Effector memory CD8-positive, alpha-beta T cell (primary cell): ENCODE measurements around the gene RTF1.
"Not testable (repeated sequence)": the region's sequence is repeated elsewhere in the genome, so short reads cannot be mapped to it uniquely, and the experiment has no call there.

ENCODE experiments used
- ATAC-seq: fragments of 150-1000 bp; cut with Tn5 transposase; replicated peaks from 2 replicates; pipeline ENCODE4 v1.10.0; 2021; ENCODE audit warnings: mild to moderate bottlenecking, moderate library complexity
- DNase-seq, 3 experiments: peaks; one replicate each; pipeline ENCODE4 v3.0.0; 2021
- H3K27ac Mint-ChIP-seq, 2 donors: one replicate each; pipeline ENCODE4 v1.8.0; 2022; ENCODE audit warnings: mild to moderate bottlenecking in 2 of 2, mixed read lengths in 2 of 2, moderate library complexity in 2 of 2
- H3K27me3 Mint-ChIP-seq, 2 donors: one replicate each; pipeline ENCODE4 v1.8.0; 2022; ENCODE audit warnings: mixed read lengths in 2 of 2
- H3K36me3 Mint-ChIP-seq: one replicate; pipeline ENCODE4 v1.8.0; 2022; ENCODE audit warnings: mild to moderate bottlenecking, moderate library complexity, mixed read lengths; ENCODE audit not compliant: insufficient read depth
- H3K4me1 Mint-ChIP-seq, 2 donors: one replicate each; pipeline ENCODE4 v1.8.0; 2022; ENCODE audit warnings: low read depth in 2 of 2, mixed read lengths in 2 of 2
- H3K4me3 Mint-ChIP-seq, 2 donors: one replicate each; pipeline ENCODE4 v1.8.0; 2022; ENCODE audit warnings: mild to moderate bottlenecking in 2 of 2, mixed read lengths in 2 of 2, moderate library complexity in 2 of 2
- H3K9me3 Mint-ChIP-seq, 2 donors: one replicate each; pipeline ENCODE4 v1.8.0; 2022; ENCODE audit warnings: mixed read lengths in 2 of 2
- total RNA-seq, 9 experiments: gene quantifications; one replicate each; lab custom pipeline; 2026; lab: John Stamatoyannopoulos, UW

The RTF1 gene
- 70.9 to 87.0 (median 81.8) reads per million in 9 experiments for total RNA-seq

- DNase-seq (peak; percentile 94 to 98 (median 97)), ATAC-seq (peak; percentile 94)
- Mint-ChIP-seq H3K36me3 (peaks cover 22% of the 10 kb centered on the region), H3K4me3 (peak within 1 kb of the TSS; percentile 96 to 98), H3K4me1 (peaks cover 33 to 37% of the 10 kb centered on the region in 2 donors), H3K27ac (peak within 1 kb of the TSS; percentile 84 to 93), H3K9me3 (no peaks in the 10 kb centered on the region), H3K27me3 (no peaks in the 10 kb centered on the region)
Observed at GRCh38 chr15:41416742-41417417, at the start of gene RTF1. RTF1 (plus strand) TSS chr15:41417095; CDS start chr15:41417116, 21 bp downstream.

GRCh38 chr15:41367418-41367817 is 49.5 kb upstream of the RTF1 start:
- Mint-ChIP-seq H3K4me1 (no peaks in the 10 kb centered on the region), H3K9me3 (no peaks in the 10 kb centered on the region), H3K27me3 (no peaks in the 10 kb centered on the region), H3K4me3 (no peak overlapping the region), H3K36me3 (peaks cover 3% of the 10 kb centered on the region), H3K27ac (peak overlapping the region in 1 of 2 donors; percentile 19)
- ATAC-seq (no peak), DNase-seq (no peak)

DNA sequence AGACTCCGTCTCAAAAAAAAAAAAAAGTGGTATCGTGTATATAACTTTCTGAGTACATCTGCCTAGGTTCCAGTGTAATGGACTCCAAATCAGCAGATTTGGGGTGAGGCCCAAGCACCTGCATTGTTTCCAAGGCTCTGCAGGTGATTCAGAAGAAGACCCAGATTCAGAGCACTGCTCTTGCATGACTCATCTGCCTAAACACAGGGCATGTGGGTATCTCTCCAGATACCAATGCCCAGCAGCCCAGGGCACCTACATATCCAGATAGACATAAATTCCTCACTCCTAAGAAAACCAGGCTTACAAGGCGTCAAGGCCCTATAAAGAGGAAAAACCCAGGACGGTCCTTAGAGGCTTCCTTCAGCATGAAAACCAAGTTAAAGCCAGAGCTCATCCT is 38.9 kb upstream of the RTF1 start:
- Mint-ChIP-seq H3K9me3 (no peaks in the 10 kb centered on the region), H3K27me3 (no peaks in the 10 kb centered on the region), H3K4me1 (no peaks in the 10 kb centered on the region), H3K4me3 (no peak overlapping the region), H3K36me3 (peaks cover 17% of the 10 kb centered on the region), H3K27ac (no peak overlapping the region)
- no peak for ATAC-seq
- no peak for DNase-seq

DNA sequence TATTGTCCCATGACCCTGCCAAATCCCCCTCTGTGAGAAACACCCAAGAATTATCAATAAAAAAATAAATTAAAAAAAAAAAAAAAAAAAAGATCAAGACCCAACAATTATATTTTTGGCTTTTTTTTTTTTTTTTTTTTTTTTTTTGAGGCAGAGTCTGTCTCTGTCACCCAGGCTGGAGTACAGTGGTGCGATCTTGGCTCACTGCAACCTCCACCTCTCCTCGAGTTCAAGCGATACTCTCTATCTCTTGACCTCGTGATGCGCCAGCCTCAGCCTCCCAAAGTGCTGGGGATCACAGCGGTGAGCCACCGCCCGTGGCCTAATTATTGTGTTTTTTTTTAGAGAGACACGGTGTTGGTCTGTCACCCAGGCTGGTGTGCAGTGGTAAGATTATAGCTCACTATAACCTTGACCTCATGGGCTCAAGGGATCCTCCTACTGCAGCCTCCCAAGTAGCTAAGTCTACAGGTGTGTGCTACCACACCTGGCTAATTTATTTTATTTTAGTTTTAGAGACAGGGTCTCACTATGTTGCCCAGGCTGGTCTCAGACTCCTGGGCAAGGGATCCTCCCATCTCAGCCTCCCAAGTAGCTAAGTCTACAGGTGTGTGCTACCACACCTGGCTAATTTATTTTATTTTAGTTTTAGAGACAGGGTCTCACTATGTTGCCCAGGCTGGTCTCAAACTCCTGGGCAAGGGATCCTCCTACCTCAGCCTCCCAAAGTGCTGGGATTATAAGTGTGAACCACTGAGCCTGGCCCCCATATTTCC is 32.7 kb upstream of the RTF1 start:
- not testable (repeated sequence) for H3K9me3 Mint-ChIP-seq, ATAC-seq, H3K4me1 Mint-ChIP-seq

GRCh38 chr15:41387646-41388045 is 29.2 kb upstream of the RTF1 start:
- H3K27me3 Mint-ChIP-seq = no peaks in the 10 kb centered on the region
- H3K27ac Mint-ChIP-seq = no peak overlapping the region
- peaks cover 2 to 3% of the 10 kb centered on the region in 2 donors for H3K4me1 Mint-ChIP-seq
- H3K4me3 Mint-ChIP-seq = no peak overlapping the region
- ATAC-seq (no peak), DNase-seq (no peak)
- H3K9me3 Mint-ChIP-seq = no peaks in the 10 kb centered on the region
- H3K36me3 Mint-ChIP-seq = peaks cover 38% of the 10 kb centered on the region

More for the DNA sequence above, 32.7 kb upstream of the RTF1 start:
- H3K4me3 Mint-ChIP-seq, H3K27me3 Mint-ChIP-seq, DNase-seq, H3K27ac Mint-ChIP-seq: not testable (repeated sequence)
- peaks cover 35% of the 10 kb centered on the region for H3K36me3 Mint-ChIP-seq

DNA sequence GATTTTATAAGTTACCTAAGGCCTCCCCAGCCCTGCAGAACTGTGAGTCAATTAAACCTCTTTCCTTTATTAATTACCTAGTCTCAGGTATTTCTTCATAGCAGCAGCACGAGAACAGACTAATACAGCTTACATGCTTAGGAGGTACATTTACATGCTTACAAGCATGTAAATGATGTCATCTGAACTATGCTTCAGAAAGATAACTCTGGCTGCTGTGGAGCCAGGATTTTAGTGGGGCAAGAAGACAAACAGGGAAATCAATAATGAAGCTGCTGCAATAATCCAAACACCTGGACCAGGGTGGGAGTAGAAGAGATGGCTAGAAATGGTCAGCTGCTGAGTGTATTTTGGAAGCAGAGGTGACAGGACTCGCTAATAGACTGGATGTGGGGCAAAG is 24.2 kb upstream of the RTF1 start:
- Mint-ChIP-seq H3K36me3 (peaks cover 60% of the 10 kb centered on the region), H3K9me3 (no peaks in the 10 kb centered on the region), H3K4me1 (peaks cover 10 to 17% of the 10 kb centered on the region in 2 donors), H3K27ac (peak overlapping the region; percentile 0 to 1), H3K4me3 (no peak overlapping the region), H3K27me3 (no peaks in the 10 kb centered on the region)
- DNase-seq (no peak), ATAC-seq (no peak)

DNA sequence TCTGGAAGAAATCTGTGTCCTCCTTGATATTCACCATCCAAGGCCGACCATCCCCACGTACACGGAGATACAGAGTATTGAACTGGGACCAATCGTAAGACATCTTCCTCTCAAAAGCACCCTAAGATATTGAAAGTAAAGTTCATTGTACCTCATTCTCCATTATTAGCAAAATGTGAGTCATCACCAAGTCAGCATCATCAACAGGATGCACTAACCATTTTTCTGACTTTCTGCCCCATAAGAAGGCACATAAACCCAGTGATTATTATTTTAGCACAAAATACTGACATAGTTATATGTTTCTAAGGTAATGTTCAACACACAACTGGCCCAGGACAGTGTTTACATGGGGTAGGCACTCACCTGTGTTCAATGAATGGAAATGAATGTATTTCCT is 22.0 kb upstream of the RTF1 start:
- no peaks in the 10 kb centered on the region for H3K27me3 Mint-ChIP-seq
- no peak overlapping the region for H3K4me3 Mint-ChIP-seq
- peak overlapping the region in 1 of 2 donors; percentile 42 for H3K27ac Mint-ChIP-seq
- DNase-seq (no peak), ATAC-seq (no peak)
- H3K9me3 Mint-ChIP-seq = no peaks in the 10 kb centered on the region
- H3K4me1 Mint-ChIP-seq = peaks cover 10 to 17% of the 10 kb centered on the region in 2 donors
- peaks cover 56% of the 10 kb centered on the region for H3K36me3 Mint-ChIP-seq

GRCh38 chr15:41396111-41396510 is 20.8 kb upstream of the RTF1 start:
- Mint-ChIP-seq H3K4me3 (no peak overlapping the region), H3K36me3 (peaks cover 58% of the 10 kb centered on the region), H3K4me1 (peaks cover 10 to 21% of the 10 kb centered on the region in 2 donors), H3K27me3 (no peaks in the 10 kb centered on the region), H3K27ac (no peak overlapping the region), H3K9me3 (no peaks in the 10 kb centered on the region)
- no peak for DNase-seq
- no peak for ATAC-seq

- H3K36me3 Mint-ChIP-seq = peaks cover 31% of the 10 kb centered on the region
Observed at GRCh38 chr15:41401904-41402267, 15.0 kb upstream of the RTF1 start.

GRCh38 chr15:41407341-41407740 is 9.6 kb upstream of the RTF1 start:
- H3K4me1 Mint-ChIP-seq = peaks cover 9 to 10% of the 10 kb centered on the region in 2 donors
- H3K27ac Mint-ChIP-seq = no peak overlapping the region

More at GRCh38 chr15:41401904-41402267, 15.0 kb upstream of the RTF1 start:
- ATAC-seq = no peak
- peak overlapping the region; percentile 96 to 97 for H3K27ac Mint-ChIP-seq
- H3K4me3 Mint-ChIP-seq = peak overlapping the region; percentile 91 to 94
- peaks cover 10 to 16% of the 10 kb centered on the region in 2 donors for H3K4me1 Mint-ChIP-seq
- no peak for DNase-seq
- H3K9me3 Mint-ChIP-seq = no peaks in the 10 kb centered on the region
- no peaks in the 10 kb centered on the region for H3K27me3 Mint-ChIP-seq

GRCh38 chr15:41408234-41408641 is 8.7 kb upstream of the RTF1 start:
- ATAC-seq (no peak), DNase-seq (no peak)
- peaks cover 3% of the 10 kb centered on the region for H3K36me3 Mint-ChIP-seq
- no peaks in the 10 kb centered on the region for H3K27me3 Mint-ChIP-seq
- H3K4me1 Mint-ChIP-seq = peaks cover 3% of the 10 kb centered on the region in 2 donors
- no peak overlapping the region for H3K27ac Mint-ChIP-seq
- no peak overlapping the region for H3K4me3 Mint-ChIP-seq
- no peaks in the 10 kb centered on the region for H3K9me3 Mint-ChIP-seq

More at GRCh38 chr15:41407341-41407740, 9.6 kb upstream of the RTF1 start:
- DNase-seq (no peak), ATAC-seq (no peak)
- no peaks in the 10 kb centered on the region for H3K9me3 Mint-ChIP-seq
- no peaks in the 10 kb centered on the region for H3K27me3 Mint-ChIP-seq
- H3K4me3 Mint-ChIP-seq = no peak overlapping the region
- peaks cover 12% of the 10 kb centered on the region for H3K36me3 Mint-ChIP-seq

GRCh38 chr15:41411031-41411430 is 5.9 kb upstream of the RTF1 start:
- Mint-ChIP-seq H3K27me3 (no peaks in the 10 kb centered on the region), H3K4me3 (no peak overlapping the region), H3K9me3 (no peaks in the 10 kb centered on the region), H3K4me1 (peaks cover 5 to 6% of the 10 kb centered on the region in 2 donors), H3K27ac (no peak overlapping the region), H3K36me3 (peaks cover under 1% of the 10 kb centered on the region)
- ATAC-seq = no peak
- no peak for DNase-seq

DNA sequence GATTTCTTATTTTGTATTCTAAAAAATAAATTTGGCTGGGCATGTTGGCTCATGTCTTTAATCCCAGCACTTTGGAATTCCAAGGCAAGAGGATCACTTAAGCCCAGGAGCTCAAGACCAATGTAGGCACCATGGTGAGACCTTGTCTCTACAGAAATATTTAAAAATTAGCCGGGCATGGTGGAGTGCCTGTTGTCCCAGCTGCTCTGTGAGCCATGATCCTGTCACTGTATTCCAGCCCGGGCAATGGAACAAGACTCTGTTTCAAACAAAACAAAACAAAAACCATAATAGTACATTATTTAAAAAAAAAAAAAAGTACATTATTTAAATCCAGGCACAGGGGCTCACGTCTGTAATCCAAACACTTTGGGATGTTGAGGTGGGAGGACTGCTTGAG is 5.5 kb upstream of the RTF1 start:
- Mint-ChIP-seq H3K27ac (no peak overlapping the region), H3K4me3 (no peak overlapping the region), H3K4me1 (peaks cover 9 to 10% of the 10 kb centered on the region in 2 donors), H3K36me3 (peaks cover 5% of the 10 kb centered on the region), H3K27me3 (no peaks in the 10 kb centered on the region), H3K9me3 (no peaks in the 10 kb centered on the region)
- ATAC-seq (no peak), DNase-seq (no peak)
